Activated gamma-delta T cell treated with Interleukin-2 at 50 U/mL for 16 hours (primary cell): ENCODE data around the gene GJC2.

Experiments
- DNase-seq: peaks from one replicate; pipeline ENCODE4 v3.0.0-alpha.2; 2020

GJC2 gene

DNA sequence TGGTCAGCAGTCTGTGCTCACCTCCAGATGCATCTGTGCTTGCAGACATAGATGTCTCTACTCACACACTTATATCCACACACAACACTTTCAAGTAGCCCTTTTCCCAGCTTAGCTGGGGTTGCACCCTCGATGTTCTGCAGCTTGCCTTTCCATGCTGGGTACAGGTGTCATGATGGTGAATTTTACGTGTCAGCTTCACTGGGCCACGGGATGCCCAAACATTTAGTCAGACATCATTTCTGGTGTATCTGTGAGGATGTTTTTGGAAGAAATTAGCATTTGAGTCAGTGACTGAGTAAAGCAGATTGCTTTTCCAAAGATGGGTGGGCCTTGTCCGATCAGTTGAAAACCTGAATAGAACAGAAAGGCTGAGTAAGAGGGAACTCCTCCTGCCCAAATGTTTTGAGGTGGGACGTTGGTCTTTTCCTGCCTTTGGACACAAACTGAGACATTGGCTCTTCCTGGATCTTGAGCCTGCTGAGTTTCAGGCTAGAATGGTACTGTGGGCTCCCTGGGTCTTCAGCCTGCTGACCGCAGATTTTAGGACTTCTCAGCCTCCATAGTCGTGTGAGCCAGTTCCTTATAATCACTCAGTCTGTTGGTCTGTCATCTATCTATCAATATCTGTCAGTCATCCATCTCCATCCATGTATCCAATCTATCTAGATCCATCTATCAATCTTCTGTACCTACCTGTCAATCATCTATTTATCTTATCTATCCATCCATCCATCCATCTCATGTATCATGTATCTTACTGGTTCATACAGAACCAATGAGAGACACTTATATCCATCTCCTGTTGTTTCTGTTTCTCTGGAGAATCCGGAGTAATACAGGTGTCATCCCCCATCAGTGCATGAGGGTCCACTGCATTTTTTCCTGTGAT, 45.4 kb downstream of the GJC2 start:
- DNase-seq, result no peak

DNA sequence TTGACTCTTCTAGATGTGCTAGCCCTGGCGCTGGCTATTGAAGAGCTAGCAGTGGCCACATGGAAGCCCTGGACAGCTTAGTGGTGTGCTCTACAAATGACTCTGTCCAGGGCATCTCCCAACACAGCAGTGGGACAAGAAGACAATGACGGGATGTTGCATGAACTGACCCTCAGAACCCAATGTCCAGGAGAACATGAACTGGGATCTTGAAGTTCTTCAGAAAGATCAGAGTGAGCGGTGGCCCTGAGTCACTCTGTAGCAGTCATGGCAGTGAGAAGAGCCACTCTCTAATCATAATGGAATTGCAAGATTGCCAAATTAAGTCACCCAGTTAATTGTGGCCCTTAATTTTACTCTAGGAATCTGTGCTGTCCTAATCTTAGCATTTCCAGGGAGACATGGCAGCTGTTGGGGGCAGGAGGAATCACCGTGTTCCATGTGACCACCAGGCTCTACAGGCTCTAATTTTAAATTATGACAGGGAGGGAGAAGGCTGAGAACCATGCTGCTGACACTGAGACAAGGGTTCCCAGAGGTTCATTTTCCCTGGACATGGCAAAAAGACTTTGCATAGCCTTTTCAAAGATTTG, 47.9 kb downstream of the GJC2 start:
- no peak for DNase-seq

DNA sequence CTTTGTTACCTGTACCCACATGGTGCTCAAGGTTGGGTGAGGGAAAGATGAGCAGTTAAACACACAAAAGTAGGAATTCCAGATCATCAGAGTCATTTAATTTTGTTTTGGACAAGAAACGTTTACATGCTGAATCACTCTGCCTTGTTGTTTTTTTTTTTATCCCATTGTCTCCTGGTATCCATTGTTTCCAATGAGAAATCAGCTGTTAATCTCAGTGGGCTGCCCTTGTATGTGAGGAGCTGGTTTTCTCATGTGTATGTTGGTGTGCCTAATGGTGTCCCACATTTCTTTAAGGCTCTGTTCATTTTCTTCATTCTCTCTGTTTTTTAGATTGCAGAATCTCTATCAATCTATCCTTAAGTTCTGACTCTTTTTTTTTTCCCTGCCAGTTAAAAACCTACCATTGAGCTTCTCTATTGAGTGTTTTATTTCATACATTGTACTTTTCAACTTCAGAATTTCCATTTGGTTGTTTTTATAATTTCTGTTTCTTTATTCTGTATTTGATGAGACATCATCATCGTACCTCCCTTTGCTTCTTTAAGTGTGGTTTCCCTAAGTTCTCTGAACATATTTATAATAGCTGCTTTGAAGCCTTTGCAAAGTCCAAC, 49.4 kb downstream of the GJC2 start:
- no peak for DNase-seq

DNA sequence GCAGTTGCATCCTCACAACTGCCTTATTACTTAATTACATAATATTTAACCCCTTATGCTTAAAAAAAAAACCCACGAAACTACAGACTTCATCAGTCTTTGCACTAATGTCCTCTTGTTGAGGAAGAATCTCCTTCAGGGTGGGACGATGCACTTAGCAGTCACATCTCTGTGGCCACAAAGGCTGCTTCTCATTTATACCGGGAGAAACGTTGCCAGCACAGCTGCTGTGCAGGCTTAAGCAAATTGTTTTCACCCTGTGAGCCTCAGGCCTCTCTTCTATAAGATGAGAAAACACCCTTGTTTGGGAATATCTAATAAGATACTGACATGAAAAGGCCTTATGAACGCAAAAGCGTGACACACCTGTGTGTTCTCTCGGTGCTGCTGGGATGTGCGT, 55.2 kb downstream of the GJC2 start:
- DNase-seq, result no peak

DNA sequence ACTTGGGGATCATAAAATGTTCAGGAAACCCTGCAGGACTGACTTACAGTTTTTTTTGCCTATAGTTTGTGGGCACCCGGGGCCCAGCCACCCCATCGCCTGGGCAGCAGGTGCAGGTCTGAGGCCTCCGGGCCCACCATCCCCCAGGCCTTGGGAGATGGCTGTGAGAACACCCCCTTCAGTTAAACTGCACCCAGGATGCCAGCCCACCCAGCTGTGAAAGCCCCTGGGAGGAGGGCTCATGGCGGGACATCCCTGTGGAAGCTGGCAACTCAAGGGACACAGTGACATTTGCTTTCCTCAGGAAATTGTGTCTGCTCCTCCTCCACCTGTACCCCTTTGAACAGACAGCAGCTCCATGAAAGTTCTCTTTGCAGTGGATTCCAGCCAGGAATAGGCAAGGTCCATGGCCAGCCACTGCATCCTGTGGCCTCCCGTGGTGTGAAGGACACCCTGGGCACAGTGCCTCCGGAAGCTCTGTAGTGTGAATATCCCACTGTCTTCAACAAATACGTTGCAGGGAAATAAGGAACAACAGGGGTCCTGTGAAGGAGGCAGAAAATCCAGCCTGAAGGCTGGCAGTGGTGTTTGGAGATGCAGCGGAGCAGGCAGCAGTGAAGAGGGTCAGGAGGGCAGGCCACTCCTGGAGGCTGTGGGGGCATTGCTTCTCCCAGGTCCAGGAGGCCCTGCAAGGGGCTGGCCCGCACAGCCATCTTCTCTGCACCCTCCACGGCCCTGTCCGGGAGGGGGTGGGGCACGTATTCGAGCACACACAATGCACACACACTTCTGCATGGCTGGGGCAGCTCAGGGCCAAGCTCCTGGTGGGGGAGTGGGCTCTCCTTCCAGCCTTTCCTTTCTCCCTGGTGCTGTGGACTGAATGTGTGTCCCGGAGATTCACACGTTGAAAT, 56.1 kb downstream of the GJC2 start:
- DNase-seq, result no peak

DNA sequence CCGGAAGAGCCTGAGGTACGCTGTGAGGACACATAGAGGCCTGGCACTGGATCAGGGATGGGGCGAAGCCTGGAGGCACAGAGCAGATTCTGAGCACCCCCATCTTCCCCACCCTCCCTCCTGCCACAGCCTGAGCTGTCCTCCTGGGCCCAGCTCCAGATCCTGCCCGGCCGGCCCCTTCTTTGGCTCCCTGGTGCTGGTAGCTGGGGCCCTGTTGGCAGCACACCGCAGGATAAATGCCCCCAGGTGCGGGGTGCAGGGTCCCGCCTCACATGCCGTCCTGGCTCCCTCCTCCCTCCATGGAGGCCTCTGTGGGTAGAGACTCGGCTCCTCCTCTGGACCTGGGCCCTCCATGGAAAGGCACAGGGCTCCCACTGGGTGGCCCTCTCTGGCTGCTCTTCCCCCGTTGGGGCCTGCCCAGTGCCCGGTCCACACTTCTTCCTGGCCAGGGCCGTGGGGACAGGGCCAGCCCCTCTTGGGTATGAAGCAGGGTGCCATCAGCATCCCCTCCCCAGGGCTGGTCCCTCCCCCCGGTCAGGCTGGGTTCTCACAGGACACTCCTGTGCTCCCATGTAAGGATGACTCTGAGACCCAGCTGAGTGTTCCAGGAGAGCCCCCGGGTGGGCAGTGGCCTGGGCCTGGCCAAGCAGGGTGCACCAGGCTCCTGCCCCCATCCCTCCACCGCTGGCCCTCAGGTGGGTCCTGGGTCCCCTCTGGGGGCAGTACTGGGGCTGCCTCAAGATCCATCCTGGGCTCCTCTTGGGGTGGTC, 57.0 kb downstream of the GJC2 start:
- no peak for DNase-seq

DNA sequence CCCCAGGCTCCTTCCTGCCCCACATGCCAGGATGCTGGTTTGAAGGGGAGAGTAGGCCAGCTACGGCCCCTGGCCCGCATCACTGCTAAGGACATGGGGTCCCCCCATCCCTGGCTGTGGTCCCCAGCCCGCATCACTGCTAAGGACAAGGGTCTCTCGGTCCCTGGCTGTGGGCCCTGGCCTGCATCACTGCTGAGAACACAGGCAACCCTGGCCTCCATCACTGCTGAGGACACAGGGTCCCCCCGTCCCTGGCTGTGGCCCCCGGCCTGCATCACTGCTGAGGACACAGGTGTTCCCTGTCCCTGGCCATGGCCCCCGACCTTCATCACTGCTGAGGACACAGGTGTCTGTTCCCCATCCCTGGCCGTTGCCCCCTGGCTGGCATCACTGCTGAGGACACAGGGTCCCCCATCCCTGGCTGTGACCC, 57.7 kb downstream of the GJC2 start:
- DNase-seq, result no peak

DNA sequence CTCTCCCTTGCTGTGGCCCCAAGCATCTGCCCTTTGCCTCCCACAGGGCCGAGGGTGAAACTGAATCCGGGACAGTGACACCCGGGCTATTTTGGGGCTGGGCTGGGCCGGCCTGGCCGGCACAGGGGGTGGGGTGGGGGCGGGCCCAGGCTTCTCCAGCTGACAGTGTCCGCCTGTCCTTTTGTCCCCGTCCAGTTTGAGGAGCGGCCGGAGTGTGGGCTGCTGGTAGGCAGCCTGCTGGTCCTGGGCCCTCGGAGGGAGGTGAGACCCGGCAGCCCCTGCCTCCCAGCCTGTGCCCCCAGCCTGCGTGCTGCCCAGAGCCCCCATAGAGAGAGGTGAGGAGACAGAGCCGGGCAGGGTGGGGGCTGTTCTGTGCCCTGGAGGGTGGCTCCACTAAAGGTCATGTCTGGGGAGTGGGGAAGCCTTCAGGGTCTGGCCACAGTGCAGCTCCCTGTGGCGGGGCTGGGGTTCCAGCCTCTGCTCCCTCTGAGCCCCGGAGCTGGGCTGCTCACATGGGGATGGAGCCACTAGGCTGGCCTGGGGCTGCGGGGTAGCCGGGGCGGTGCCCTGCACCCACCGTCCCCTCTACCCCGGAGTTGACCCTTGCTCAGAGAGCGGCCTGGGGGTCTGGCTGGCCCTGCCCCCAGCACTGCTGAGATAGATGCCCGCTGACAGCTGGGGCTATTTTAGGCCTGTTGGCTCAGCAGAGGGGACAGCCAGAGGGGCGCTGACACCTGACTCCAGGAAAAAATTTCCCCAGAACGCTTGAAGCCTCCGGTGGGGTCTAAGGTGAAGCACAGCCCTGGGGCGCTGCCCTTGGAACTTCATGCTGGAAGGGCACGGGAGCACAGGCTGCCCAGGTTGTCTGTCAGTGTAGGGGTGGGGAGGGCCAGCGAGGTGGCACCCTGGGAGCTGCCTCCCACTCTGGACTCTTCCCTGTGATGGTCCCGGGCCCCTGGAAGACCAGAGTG, 58.4 kb downstream of the GJC2 start, which contains the start of gene OBSCN:
Gene OBSCN (plus strand): TSS at position 194 of the 971 bp plus-strand sequence. CDS start 3,740 bp downstream, outside the sequence.
- DNase-seq, result no peak

DNA sequence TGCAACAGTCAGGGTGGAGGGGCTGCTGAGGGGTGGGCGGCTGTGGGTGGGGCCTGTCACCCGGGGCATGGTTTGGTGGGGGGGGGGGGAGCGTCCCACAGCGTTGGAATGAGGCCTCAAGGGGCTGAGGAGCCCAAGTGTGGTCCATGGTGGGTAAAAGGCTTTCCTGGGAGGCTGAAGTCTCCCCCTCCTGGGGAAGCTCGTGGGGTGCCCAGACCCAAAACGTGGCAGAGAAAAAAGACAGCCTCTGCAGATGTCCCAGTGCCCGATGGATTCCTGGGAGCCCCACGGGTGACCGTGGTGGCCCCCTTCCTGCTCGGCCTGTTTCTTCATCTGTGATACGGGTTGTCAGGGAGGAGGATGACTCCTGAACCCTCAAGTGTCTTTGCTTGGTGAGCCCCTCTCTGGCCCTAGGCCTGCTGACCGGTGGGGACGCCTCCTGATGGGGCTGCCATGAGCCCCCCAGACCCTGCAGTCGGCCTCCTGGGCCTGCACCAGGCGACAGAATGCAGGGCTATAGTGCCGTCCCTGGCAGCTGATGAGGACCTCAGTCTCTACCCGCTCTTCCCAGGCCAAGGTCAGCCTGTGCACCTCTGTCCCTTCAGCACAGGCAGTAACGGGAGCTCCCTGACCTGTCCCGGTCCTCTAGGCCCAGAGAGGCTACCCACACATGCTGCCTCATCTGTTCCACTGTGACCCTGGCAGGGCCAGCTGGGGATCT, 59.3 kb downstream of the GJC2 start:
- DNase-seq, result no peak
